Measurements from ENCODE around the gene RASGRF2.
"Not testable (repeated sequence)": the region's sequence is repeated elsewhere in the genome, so short reads cannot be mapped to it uniquely, and the experiment has no call there.

RASGRF2 gene

GRCh38 chr5:81046041-81046440 lies 85.9 kb downstream of the RASGRF2 start:
- H3K27me3 ChIP-seq (ENCODE audit: insufficient read depth, poor library complexity, severe bottlenecking) = no peaks in the 10 kb centered on the region
- H3K27ac ChIP-seq (replicated peaks) = no peak overlapping the region
- DNase-seq (ENCODE audit: low read depth in 1 of 2, low spot score in 1 of 2) = no peak
- TF ChIP-seq POLR2AphosphoS5 (IDR thresholded peaks at IDR 0.05; ENCODE audit: low read depth) = no peak
- TF ChIP-seq CTCF (IDR thresholded peaks at IDR 0.05; ENCODE audit: insufficient read depth, low read length) = no peak
- no peak for TF ChIP-seq GABPA (IDR thresholded peaks at IDR 0.05; ENCODE audit: low read depth)
- no peak for TF ChIP-seq SPI1 (IDR thresholded peaks at IDR 0.05; ENCODE audit: borderline replicate concordance, low read depth)
- TF ChIP-seq REST (IDR thresholded peaks at IDR 0.05; ENCODE audit: insufficient replicate concordance, low read depth) = no peak
- H3K4me3 ChIP-seq (replicated peaks; ENCODE audit: insufficient read depth, low read length) = no peak overlapping the region

GRCh38 chr5:81052325-81052724 lies 92.2 kb downstream of the RASGRF2 start:
- no peak overlapping the region for H3K27ac ChIP-seq (replicated peaks)
- no peak for DNase-seq (ENCODE audit: low read depth in 1 of 2, low spot score in 1 of 2)
- no peak for TF ChIP-seq GABPA (IDR thresholded peaks at IDR 0.05; ENCODE audit: low read depth)
- TF ChIP-seq POLR2AphosphoS5 (IDR thresholded peaks at IDR 0.05; ENCODE audit: low read depth) = no peak
- TF ChIP-seq SPI1 (IDR thresholded peaks at IDR 0.05; ENCODE audit: borderline replicate concordance, low read depth) = no peak
- TF ChIP-seq REST (IDR thresholded peaks at IDR 0.05; ENCODE audit: insufficient replicate concordance, low read depth) = no peak
- no peak for TF ChIP-seq CTCF (IDR thresholded peaks at IDR 0.05; ENCODE audit: insufficient read depth, low read length)

GRCh38 chr5:81053282-81053681 lies 93.1 kb downstream of the RASGRF2 start:
- H3K27me3 ChIP-seq (ENCODE audit: insufficient read depth, poor library complexity, severe bottlenecking); DNase-seq (ENCODE audit: low read depth in 1 of 2, low spot score in 1 of 2); H3K4me3 ChIP-seq (replicated peaks; ENCODE audit: insufficient read depth, low read length); H3K27ac ChIP-seq (replicated peaks): not testable (repeated sequence)

More at GRCh38 chr5:81052325-81052724, 92.2 kb downstream of the RASGRF2 start:
- Histone ChIP-seq H3K4me3 (replicated peaks; ENCODE audit: insufficient read depth, low read length) (no peak overlapping the region), H3K27me3 (ENCODE audit: insufficient read depth, poor library complexity, severe bottlenecking) (no peaks in the 10 kb centered on the region)

GRCh38 chr5:81058121-81058520 lies 98.0 kb downstream of the RASGRF2 start:
- H3K4me3 ChIP-seq (replicated peaks; ENCODE audit: insufficient read depth, low read length) = no peak overlapping the region
- H3K27me3 ChIP-seq (ENCODE audit: insufficient read depth, poor library complexity, severe bottlenecking) = no peaks in the 10 kb centered on the region
- DNase-seq (ENCODE audit: low read depth in 1 of 2, low spot score in 1 of 2) = no peak
- TF ChIP-seq REST (IDR thresholded peaks at IDR 0.05; ENCODE audit: insufficient replicate concordance, low read depth) (no peak), SPI1 (IDR thresholded peaks at IDR 0.05; ENCODE audit: borderline replicate concordance, low read depth) (no peak), GABPA (IDR thresholded peaks at IDR 0.05; ENCODE audit: low read depth) (no peak), POLR2AphosphoS5 (IDR thresholded peaks at IDR 0.05; ENCODE audit: low read depth) (no peak), CTCF (IDR thresholded peaks at IDR 0.05; ENCODE audit: insufficient read depth, low read length) (no peak)
- no peak overlapping the region for H3K27ac ChIP-seq (replicated peaks)
